Endodermal cell (in vitro differentiated cells): ENCODE results near the gene CERS5. TPM values are rescaled to one million over a fixed set of nuclear protein-coding genes. Genes with fewer than 3 reads are reported as not detected.
A peak's percentile ranks its signal among the peaks of the same experiment; 100 is the strongest.

ENCODE experiments used
- DNase-seq: peaks from one replicate; pipeline ENCODE4 v3.0.0-alpha.2; 2017
- H3K27ac ChIP-seq: 2 replicates; pipeline ENCODE4 v1.5.1; 2013; ENCODE audit warnings: mild to moderate bottlenecking, low read depth, low read length, moderate library complexity
- H3K27me3 ChIP-seq: 2 replicates; pipeline ENCODE4 v1.6.1; 2013; ENCODE audit warnings: mild to moderate bottlenecking, low read length, moderate library complexity; ENCODE audit not compliant: insufficient read depth, control insufficient read depth, poor library complexity, severe bottlenecking
- H3K36me3 ChIP-seq: 2 replicates; pipeline ENCODE4 v1.7.0; 2013; ENCODE audit warnings: mild to moderate bottlenecking, low read length, moderate library complexity; ENCODE audit not compliant: control insufficient read depth, insufficient read depth
- H3K4me1 ChIP-seq: one replicate; pipeline ENCODE4 v1.7.0; 2013; ENCODE audit warnings: low read length; ENCODE audit not compliant: control insufficient read depth, insufficient read depth
- H3K4me3 ChIP-seq: 2 replicates; pipeline ENCODE4 v1.5.1; 2013; ENCODE audit warnings: mild to moderate bottlenecking, low read length, moderate library complexity
- H3K9ac ChIP-seq: 2 replicates; pipeline ENCODE4 v1.6.1; 2013; ENCODE audit warnings: mild to moderate bottlenecking, low read length, moderate library complexity; ENCODE audit not compliant: poor library complexity, severe bottlenecking; ENCODE audit errors: extremely low read depth
- H3K9me3 ChIP-seq: 2 replicates; pipeline ENCODE4 v1.6.1; 2013; ENCODE audit warnings: mild to moderate bottlenecking, low read length, moderate library complexity; ENCODE audit not compliant: control insufficient read depth
- H3K27ac Mint-ChIP-seq: 2 replicates; pipeline ENCODE4 v1.8.0; 2020; ENCODE audit warnings: mixed read lengths
- H3K27me3 Mint-ChIP-seq: 2 replicates; pipeline ENCODE4 v1.8.0; 2021; ENCODE audit warnings: mild to moderate bottlenecking, mixed read lengths; ENCODE audit not compliant: insufficient read depth
- H3K36me3 Mint-ChIP-seq: 2 replicates; pipeline ENCODE4 v1.8.0; 2020; ENCODE audit warnings: low read depth, mixed read lengths
- H3K4me1 Mint-ChIP-seq: 2 replicates; pipeline ENCODE4 v1.8.0; 2020; ENCODE audit warnings: mixed read lengths
- H3K4me3 Mint-ChIP-seq: 2 replicates; pipeline ENCODE4 v1.8.0; 2020; ENCODE audit warnings: mild to moderate bottlenecking, moderate library complexity, mixed read lengths
- H3K9me3 Mint-ChIP-seq: 2 replicates; pipeline ENCODE4 v1.8.0; 2020; ENCODE audit warnings: mild to moderate bottlenecking, mixed read lengths
- WGBS, 2 experiments: methylation state at CpG; one replicate each; pipeline versions ENCODE4 v1.1.5 to v1.1.7; 2013; ENCODE audit warnings: missing lambda C conversion rate in 2 of 2, mixed read lengths in 1 of 2; ENCODE audit not compliant: insufficient coverage in 1 of 2, insufficient read length in 1 of 2; 5-methylcytosine and 5-hydroxymethylcytosine counted together
- total RNA-seq, 2 donors: library from RNA; stranded (reverse); fragmentation: NEBNext Ultra II Directional in 1 of 2; extraction: Animal tissue kit (Norgen Biotek cat#: 25700) in 1 of 2; gene quantifications; 2 replicates in 1 of 2; 3 replicates in 1 of 2; pipeline ENCODE4 v1.2.1, GENCODE V29; 2021
- TF ChIP-seq, protein P1 (sequence below): fragments of 200-600 bp; sonication (generic); conservative IDR thresholded peaks from 2 replicates; pipeline ENCODE4 v1.5.0; 2021; ENCODE audit warnings: antibody characterized with exemption, mild to moderate bottlenecking

The CERS5 gene
- total RNA-seq, 2 donors from 2014 or later, result 59.7 to 65.5 TPM

DNA sequence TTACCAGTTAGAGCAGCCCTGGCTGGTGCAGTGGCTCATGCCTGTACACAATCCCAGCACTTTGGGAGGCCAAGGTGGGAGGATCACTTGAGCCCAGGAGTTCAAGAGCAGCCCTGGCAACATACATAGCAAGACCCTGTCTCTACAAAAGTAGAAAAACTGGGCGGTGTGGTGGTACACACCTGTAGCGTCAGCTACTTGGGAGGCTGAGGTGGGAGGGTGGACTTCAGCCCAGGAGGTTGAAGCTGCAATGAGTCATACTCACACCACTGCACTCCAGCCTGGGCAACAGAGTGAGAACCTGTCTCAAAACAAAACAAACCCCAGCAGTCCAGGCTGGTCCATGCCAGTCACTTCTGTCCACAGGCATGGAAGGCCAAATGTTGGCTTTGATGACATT, 47.8 kb downstream of the CERS5 start:
- no peak overlapping the region for H3K27ac Mint-ChIP-seq
- TF ChIP-seq, protein P1, sequence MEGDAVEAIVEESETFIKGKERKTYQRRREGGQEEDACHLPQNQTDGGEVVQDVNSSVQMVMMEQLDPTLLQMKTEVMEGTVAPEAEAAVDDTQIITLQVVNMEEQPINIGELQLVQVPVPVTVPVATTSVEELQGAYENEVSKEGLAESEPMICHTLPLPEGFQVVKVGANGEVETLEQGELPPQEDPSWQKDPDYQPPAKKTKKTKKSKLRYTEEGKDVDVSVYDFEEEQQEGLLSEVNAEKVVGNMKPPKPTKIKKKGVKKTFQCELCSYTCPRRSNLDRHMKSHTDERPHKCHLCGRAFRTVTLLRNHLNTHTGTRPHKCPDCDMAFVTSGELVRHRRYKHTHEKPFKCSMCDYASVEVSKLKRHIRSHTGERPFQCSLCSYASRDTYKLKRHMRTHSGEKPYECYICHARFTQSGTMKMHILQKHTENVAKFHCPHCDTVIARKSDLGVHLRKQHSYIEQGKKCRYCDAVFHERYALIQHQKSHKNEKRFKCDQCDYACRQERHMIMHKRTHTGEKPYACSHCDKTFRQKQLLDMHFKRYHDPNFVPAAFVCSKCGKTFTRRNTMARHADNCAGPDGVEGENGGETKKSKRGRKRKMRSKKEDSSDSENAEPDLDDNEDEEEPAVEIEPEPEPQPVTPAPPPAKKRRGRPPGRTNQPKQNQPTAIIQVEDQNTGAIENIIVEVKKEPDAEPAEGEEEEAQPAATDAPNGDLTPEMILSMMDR, result no peak

DNA sequence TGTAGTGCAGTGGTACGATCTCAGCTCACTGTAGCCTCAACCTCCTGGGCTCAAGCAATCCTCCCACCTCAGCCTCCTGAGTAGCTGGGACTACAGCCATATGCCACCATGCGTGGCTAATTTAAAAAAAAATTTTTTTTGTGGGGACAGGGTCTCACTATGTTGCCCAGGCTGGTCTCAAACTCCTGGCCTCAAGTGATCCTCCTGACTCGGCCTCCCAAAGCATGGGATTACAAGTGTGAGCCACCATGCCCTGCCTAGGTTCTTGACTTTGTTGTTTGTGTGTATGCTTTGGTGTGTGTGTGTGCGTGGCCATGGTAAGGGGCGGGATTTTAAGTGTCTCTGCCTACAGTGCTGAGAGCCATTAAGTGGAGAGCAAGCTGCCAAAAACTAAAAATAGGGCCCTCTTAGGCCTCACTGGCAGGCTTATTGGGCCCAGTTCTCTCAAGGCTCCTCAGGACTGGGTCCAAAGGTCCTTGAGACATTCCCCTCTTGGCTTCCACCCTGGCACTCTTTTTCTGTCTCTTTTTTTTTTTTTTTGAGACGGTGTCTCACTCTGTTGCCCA, 50.0 kb downstream of the CERS5 start:
- peaks cover 26% of the 10 kb centered on the region for H3K36me3 Mint-ChIP-seq
- Histone ChIP-seq H3K27me3 (no peaks in the 10 kb centered on the region), H3K27ac (no peak overlapping the region), H3K4me1 (no peaks in the 10 kb centered on the region), H3K4me3 (no peak overlapping the region), H3K9ac (no peak overlapping the region), H3K36me3 (peaks cover 10% of the 10 kb centered on the region), H3K9me3 (no peaks in the 10 kb centered on the region)
- DNase-seq, result no peak
- peaks cover 7% of the 10 kb centered on the region for H3K4me1 Mint-ChIP-seq
- TF ChIP-seq, protein P1, result no peak
- H3K9me3 Mint-ChIP-seq, result no peaks in the 10 kb centered on the region
- whole genome bisulfite sequencing, 2 experiments, result 91 to 94% methylated on average over 3 to 6 of the region's 6 CpGs
- H3K27me3 Mint-ChIP-seq, result no peaks in the 10 kb centered on the region
- no peak overlapping the region for H3K27ac Mint-ChIP-seq
- H3K4me3 Mint-ChIP-seq, result no peak overlapping the region

More for the DNA sequence above, 47.8 kb downstream of the CERS5 start:
- no peaks in the 10 kb centered on the region for H3K9me3 ChIP-seq
- H3K36me3 Mint-ChIP-seq, result peaks cover 34% of the 10 kb centered on the region
- no peaks in the 10 kb centered on the region for H3K4me1 Mint-ChIP-seq
- H3K27me3 ChIP-seq, result no peaks in the 10 kb centered on the region
- H3K4me3 ChIP-seq, result no peak overlapping the region
- no peak overlapping the region for H3K27ac ChIP-seq
- H3K27me3 Mint-ChIP-seq, result no peaks in the 10 kb centered on the region
- H3K36me3 ChIP-seq, result peaks cover 10% of the 10 kb centered on the region
- no peaks in the 10 kb centered on the region for H3K4me1 ChIP-seq
- 100% methylated on average over 2 of the region's 2 CpGs; no CpG with 5 or more reads in 1 of the 2 experiments for WGBS, 2 experiments
- no peak for DNase-seq
- no peak overlapping the region for H3K4me3 Mint-ChIP-seq
- no peaks in the 10 kb centered on the region for H3K9me3 Mint-ChIP-seq
- H3K9ac ChIP-seq, result no peak overlapping the region

DNA sequence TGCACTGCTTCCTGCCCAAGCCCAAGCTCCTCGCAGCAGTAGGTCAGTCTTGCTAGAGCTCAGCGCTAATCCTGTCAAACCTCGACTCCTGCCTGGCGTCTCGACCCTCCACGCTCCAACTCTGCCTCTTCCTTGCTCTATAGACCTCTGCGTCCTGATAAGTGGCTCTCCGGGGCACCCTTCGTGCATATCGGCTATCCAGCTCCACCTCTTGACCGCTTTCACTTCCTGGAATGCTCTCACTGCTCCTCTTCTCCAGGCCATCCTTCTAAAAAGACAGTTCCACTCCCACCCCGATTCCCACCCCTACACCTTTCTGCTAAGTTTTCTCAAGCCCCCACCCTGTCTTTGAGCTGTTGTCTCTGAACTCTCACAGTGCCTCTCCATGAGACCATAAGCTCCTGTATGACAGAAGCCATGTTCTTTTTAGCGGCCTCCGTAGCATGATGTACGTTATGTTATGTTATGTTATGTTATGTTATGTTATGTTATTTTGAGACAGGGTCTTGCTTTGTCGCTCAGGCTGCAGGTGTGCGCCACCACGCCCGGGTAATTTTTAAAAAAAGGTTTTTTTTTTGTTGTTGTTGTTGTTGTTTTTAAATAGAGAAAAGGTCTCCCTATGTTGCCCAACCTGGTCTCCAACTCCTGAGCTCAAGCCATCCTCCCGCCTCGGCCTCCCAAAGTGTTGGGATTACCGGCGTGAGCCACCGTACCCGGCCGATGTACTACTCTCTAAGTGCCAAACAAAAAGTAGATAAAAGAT, 54.5 kb downstream of the CERS5 start:
- 28 to 31% methylated on average over 18 to 26 of the region's 26 CpGs for WGBS, 2 experiments
- no peak for DNase-seq
- H3K36me3 Mint-ChIP-seq, result peaks cover 16% of the 10 kb centered on the region

More for the DNA sequence above, 54.5 kb downstream of the CERS5 start:
- peak overlapping the region; percentile 85 for H3K27ac ChIP-seq
- H3K9me3 Mint-ChIP-seq, result no peaks in the 10 kb centered on the region
- peaks cover 5% of the 10 kb centered on the region for H3K36me3 ChIP-seq
- H3K27me3 Mint-ChIP-seq, result no peaks in the 10 kb centered on the region
- TF ChIP-seq, protein P1, result no peak
- H3K9ac ChIP-seq, result peak overlapping the region; percentile 87
- H3K27ac Mint-ChIP-seq, result peak overlapping the region; percentile 97
- H3K4me3 ChIP-seq, result peak overlapping the region; percentile 99
- peaks cover 20% of the 10 kb centered on the region for H3K4me1 Mint-ChIP-seq
- H3K4me1 ChIP-seq, result peaks cover 18% of the 10 kb centered on the region
- no peaks in the 10 kb centered on the region for H3K27me3 ChIP-seq
- H3K4me3 Mint-ChIP-seq, result peak overlapping the region; percentile 92
- H3K9me3 ChIP-seq, result no peaks in the 10 kb centered on the region
